Stimulated activated CD8-positive, alpha-beta memory T cell treated with anti-CD3 and anti-CD28 coated beads, Interleukin-15, amount 100 ng/mL, for 1 hour (primary cell): Measurements from ENCODE around the gene SPECC1.
"Not testable (repeated sequence)": the region's sequence is repeated elsewhere in the genome, so short reads cannot be mapped to it uniquely, and the experiment has no call there.

Experiments used
- DNase-seq: peaks from one replicate; pipeline ENCODE4 v3.0.0-alpha.2; 2020; ENCODE audit warnings: low read depth

Gene SPECC1

DNA sequence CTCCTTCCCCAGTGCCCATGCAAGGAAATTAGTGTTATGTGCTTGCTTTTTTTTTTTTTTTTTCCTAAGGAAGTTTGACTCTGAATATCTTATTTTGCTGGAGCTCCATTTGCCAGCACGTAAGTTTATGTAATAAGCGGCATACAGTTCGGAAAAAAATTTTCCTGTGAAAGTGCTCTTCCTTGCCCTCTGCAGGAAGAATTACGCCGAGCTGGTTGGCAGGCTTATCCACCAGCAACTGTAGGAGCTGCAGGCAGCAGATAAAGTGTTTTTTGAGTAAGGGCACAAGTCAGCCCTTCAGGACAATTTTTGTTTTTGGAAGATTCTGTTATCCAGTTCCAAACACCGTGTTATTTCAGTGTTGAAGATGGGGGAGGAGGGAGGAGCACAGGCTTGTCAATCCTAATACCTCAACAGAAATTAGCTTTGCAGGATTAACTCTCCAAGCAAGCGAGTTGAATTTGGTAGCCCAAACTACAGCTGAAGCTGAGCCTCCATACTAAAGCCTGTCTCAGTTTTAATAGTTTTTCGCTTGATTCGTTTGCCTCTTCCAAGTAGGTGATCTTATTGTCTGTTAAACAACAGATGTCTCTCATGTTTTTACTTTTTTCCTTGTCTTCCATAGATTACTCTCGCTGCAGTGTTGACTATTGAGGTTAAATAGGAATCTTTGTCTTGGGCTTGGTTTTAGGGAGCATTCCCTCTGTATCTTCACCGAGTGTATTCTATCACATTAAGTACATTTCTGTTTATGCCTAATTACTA lies 1.1 kb downstream of the SPECC1 start:
- no peak for DNase-seq

DNA sequence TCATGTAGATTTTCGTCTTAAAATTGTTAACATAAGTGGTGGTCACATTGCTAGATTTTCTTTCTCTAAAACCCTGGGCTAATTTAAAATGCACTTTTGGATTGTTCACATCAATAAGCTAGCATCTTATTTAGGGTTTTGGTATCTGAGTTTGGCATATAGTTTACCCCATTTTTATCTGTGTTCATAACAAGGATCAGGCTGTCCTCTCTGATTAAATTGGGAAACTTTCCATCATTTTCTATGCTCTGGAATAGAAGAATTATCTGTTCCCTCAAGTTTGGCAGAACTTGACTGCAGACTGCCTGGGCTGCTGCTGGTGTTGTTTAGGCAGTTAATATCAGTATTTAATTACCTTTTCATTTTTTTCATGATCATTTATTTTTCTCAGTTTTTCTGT lies 1.8 kb downstream of the SPECC1 start:
- no peak for DNase-seq

DNA sequence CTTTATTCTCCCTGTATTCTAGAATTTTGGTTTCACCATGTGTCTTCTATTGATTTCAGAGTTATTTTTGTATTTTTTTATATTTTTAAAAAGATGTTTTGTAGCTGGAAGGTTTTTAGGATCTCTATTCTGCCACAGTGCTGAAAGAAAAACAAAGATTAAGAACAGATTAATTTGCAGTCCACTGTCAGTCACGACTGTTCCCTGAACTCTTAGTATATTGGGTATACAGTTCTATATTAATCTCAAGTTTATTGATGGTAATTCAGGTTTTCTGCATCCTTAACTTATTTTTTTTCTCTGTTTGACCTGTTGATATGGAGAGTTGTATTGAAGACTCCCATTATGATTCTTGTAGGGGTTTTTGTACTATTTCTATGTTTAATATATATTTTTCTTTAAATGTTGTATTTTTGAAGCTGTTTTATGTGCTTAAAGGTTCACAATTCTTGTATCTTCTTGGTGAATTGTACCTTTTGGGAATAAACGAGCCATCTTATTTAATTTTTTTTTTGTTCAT lies 2.9 kb downstream of the SPECC1 start:
- DNase-seq, result no peak

DNA sequence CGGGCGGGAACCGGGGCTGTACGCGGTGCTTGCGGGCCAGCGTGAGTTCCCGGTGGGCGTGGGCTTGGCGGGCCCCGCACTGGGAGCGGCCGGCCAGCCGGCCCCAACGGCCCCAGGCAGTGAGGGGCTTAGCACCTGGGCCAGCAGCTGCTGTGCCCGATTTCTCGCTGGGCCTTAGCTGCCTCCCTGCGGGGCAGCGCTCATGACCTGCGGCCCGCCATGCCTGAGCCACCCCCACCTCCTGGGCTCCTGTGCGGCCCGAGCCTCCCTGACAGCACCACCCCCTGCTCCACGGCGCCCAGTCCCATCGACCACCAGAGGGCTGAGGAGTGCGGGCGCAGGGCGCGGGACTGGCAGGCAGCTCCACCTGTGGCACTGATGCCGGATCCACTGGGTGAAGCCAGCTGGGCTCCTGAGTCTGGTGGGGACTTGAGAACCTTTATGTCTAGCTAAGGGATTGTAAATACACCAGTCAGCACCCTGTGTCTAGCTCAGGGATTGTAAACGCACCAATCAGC lies 7.4 kb downstream of the SPECC1 start:
- not testable (repeated sequence) for DNase-seq

DNA sequence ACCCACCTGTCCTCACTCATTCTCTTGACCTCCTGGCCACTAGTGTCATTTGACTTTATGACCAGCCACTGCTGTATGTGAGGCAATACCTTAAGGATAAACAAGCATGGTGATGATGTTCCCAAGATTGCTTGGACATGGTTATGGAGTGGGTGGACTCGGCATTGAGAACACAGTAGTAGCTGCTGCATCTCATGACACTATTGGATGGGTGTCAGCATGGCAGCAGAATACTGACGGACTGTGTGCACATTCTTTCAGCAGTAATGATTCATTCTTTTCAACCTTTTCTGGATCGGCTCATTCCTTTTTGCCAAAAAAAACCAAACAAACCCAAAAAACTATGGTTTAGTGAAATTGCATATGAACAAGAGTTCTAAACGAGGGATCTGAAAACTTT lies 13.5 kb downstream of the SPECC1 start:
- DNase-seq, result no peak

DNA sequence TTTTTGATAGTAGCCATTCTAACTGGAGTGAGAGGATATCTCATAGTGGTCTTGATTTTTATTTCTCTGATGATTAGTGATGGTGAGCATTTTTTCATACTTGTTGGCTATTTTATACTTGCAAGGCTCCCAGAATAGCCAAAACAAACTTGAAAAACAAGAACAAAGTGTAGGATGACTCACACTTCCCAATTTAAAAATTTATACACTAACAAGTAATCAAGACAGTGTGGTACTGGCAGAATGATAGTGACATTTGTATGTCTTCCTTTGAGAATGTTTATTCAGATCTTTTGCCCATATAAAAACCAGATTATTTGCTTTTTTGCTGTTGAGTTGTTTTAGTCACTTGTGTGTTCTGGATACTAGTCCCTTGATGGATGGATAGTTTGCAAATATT lies 17.8 kb downstream of the SPECC1 start:
- DNase-seq, result no peak

DNA sequence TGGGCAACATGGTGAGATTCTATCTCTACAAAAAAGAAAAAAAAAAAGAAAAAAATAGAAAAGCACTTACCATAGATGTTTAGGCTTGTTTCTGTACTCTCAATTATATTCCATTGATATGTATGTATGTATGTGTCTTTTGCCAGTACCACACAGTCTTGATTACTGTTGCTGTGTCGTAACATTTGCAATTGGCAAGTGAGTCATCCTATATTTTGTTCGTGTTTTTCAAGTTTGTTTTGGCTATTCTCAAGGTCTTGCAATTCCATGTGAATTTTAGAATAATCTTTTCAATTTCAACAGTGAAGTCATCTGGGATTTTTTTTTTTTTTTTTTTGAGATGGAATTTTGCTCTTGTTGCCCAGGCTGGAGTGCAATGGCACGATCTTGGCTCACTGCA lies 19.3 kb downstream of the SPECC1 start:
- DNase-seq, result no peak

DNA sequence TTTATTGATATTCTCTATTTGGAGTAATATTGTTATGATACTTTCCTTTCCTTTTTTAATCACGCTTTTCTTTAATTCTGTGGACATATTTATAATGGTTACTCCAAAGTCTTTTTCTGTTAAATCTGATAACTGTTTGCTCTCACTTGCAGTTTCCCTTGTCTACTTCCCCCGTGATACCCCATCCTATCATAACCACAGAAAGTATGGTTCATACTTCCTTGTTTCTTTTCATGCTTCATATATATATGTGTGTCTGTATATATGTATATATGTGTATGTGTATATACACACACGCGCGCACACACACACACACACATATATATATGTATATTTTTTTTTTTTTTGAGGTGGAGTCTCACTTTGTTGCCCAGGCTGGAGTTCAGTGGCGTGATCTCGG lies 23.5 kb downstream of the SPECC1 start:
- DNase-seq, result no peak

DNA sequence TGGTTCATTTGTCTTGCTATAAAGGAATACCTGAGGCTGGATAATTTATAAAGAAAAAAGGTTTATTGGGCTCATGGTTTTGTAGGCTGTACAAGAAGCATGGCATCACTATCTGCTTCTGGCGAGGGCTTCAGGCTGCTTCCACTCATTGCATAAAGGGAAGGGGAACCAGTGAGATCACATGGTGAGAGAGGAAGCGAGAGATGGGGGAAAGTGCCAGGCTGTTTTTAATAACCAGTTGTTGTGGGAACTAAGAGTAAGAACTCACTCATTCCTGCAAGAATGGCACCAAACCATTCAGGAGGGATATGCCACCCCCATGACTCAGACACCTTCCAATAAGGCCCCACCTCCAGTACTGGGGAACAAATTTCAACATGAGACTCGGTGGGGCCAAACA lies 24.3 kb downstream of the SPECC1 start:
- no peak for DNase-seq

DNA sequence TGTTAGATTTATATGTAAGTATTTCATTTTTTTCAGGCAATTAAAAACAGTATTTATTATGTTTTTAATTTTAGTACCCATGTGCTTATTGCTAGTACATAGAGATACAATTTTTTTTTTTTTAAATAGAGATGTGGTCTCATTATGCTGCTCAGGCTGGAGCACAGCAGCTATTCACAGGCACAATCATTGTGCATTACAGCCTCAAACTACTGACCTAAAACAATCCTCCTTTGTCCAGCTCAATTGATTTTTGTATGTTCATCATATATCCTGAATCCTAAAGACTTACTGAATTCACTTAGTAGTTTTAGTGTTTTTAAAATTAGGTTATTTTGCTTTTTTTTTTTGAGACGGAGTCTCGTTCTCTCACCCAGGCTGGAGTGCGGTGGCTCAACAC lies 26.3 kb downstream of the SPECC1 start:
- no peak for DNase-seq

DNA sequence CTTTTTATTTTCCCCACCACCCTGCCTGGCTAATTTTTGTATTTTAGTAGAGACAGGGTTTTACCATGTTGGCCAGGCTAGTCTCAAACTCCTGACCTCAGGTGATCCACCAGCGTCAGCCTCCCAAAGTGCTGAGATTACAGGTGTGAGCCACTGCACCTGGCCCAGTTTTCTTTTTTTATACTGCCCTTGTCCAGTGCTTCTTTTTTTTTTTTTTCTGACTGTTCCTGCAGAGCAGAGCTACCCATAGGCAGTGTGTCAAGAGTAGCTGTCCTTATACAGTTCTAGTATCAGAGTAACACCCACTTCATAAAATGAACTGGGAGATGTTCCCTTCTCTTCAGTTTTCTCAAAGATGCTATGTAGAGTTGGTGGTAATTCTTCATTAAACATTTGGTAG lies 28.1 kb downstream of the SPECC1 start:
- not testable (repeated sequence) for DNase-seq

DNA sequence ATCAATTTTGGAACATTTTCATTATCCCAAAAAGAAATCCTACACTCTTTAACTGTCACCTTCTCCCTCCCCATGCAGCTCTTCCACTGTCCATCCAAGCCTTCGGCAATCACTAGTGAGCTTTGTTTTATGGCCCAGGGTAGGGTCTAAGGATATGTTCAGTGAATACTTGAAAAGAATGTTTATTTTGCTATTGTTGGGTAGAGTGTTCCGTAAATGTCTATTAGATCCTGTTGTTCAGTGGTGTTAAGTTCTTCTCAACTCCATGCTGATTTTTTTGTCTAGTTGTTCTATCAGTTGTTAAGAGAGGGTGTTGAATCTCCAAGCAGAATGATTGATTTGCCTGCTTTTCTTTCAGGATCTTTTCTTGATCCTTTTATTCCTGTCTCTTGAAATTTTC lies 29.9 kb downstream of the SPECC1 start:
- no peak for DNase-seq

DNA sequence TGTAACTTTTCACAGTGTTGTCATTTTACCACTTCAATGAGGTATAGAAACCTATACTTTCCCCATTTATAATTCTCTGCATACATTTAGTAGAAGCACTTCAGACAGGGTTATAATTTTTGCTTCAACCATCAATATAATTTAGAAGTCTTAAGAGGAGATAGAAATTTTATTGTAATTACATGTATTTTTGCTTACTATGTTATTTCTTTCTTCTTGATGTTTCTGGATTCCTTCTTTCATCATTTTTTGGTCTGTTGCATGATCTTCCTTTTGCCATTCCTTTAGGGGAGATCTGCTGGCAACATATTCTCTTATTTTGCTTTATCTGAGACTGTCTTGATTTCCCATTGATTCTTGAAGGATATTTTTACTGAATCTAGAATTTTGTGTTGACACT lies 31.1 kb downstream of the SPECC1 start:
- DNase-seq, result no peak

DNA sequence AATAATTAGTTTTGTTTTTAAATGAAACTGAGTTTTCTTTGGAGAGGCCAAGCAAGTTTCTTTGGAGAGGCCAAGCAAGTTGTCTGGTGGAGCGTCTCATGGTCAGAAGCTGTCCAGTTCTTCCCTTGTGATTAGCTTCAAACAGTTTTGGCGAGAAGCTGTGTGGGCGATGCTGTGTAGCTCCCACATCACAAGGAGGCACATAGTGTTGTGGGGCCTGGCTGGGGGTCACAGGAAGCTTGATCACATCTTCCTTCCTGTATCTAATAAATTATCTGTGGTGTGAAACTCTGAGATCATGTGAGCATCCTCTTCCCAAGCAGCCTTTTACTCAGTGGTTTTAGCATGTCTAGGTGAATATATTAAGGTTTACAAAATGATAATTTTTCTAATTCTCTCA lies 33.9 kb downstream of the SPECC1 start:
- DNase-seq, result no peak

DNA sequence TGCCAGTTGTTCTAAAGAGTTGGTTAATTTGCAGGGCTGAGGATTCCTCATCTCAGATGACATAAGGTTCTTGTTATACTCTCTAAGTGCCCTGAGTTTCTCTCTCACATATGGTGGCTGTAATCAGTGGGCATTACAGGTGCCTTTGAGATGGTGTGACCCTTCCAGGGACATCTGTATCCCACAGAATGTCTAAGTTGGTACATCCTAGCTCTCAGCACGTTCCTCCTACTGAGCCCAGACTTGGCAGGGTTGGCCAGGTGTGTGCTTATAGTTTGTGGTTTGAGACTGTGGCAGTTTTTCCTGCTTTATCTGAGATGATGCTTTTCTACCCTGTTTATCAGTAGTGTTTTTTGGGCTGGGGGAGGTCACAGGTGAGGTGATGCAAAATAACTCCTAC lies 36.3 kb downstream of the SPECC1 start:
- DNase-seq, result no peak

DNA sequence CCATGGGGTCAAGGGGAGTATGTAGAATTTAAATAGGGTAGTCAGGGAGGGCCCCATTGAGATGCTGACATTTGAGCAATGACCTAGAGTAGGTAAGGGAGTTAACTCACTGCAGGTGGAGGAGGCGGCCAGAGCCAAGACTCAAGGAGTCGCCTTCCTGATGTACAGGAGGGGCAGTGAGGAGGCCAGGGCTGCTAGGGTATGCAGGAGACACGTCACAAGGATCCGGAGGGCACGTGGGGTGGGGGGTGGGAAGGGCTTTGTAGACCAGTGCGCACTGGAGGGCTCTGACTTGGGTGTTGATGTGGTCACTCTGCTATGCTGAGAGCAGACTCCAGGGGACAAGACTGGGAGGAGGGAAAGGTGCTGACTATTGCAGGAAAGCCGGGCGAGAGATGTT lies 37.5 kb downstream of the SPECC1 start:
- no peak for DNase-seq

DNA sequence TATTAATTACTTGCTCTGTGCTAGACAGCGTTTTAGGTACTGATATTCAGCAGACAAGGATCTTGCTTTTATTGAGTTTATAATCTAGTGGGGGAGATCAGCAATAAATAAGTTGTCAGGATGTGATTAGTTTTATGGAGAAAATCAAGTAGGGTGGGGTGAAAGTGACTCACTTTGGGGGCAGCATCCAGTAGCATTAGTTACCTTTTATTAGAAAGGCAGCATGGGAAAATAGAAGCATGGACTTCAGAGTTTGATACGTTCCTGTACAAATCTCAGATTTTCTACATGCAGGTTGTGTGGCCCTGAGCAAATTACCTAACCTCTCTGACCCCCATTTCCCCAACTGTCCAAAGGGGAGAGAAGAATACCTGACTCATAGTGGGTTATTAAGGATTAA lies 42.5 kb downstream of the SPECC1 start:
- DNase-seq, result no peak

DNA sequence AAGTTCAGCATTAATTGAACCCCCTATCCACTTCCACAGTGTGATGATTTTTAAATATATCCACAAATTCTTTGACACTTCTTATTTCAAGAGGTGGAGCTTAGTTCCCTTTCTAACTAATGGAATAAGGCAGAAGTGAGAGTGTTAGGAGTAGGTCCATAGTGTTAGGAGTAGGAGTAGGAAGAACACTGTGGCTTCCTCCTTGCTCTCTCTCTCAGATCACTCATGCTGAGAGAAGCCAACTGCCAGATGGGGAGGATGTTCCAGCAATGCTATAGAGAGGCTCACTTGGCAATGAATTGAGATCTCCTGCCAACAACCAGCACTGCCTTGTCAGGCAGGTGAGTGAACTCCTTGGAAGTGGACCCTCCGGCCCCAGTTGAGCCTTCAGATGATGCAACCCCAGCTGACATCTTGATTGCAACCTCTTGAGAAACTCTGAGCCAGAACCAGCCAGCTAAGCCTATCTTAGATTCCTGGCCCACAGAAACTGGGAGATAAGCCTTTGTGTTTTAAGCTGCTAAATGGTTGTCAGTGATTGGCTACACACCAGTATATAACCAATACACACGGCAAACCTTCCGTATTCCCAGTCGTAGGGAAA lies 44.3 kb downstream of the SPECC1 start:
- no peak for DNase-seq

DNA sequence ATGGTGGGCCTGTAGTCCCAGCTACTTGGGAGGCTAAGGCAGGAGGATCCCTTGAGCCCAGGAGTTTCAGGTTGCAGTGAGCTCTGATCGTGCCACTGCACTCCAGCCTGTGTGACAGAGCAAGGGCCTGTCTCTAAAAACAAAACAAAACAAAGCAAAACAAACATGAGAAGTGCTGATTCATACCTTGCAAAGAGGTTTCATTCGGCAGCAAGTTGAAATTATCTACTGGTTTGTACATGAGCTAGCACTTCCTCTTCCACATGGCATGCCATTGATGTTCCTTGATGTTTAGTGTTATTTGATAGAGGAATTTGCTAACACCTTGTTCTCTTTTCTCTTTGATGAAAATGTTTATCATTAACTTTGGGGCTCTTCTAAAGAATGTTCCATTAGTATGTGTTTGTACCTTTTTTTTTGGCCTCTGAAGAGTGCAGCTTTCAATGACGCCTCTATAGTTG lies 50.6 kb downstream of the SPECC1 start:
- DNase-seq, result no peak

DNA sequence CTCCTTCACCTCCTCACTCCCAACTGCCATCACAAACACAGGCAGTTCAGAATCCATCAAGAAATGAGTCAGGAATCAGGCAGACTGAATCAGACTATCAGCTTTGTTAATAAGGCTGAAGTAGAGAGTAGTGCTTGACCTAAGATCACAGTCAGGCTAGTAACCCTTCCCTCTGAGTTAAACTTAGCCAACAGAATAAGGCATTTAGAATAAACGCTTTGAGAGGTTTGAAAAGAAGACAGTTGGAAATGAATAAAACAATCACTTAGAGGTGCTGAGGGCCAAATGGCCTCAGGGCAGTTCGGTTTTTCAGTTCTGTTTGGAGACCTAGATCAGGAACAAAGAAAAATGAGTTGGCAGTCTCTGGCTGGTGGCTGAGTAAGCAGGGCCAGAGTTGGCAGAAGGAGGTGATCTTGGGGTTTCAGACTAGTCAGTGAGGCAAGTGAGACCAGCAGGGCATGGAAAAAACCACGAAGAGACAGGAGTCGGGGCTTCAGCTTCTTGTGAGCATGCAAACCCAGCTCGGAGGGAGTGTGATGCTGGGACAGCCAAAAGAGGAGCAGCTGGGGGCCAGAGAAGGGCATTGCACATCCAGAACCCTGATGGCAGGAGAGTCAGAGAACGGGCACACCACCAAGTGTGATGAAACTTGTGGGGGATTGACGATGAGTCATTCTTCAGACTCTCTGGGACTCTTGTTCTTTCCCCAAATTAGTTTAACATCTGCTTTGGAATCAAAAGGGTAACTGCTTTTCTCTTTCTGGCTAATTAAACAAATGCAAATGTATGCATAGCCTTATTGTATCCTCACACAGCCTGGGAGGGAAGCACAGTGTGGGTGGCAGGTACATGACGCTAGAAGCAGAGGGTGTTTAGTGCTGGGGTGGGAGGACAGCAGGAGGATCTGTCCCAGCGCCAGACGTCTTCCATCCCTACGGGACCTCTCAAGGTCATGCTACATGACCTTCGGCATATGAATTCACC lies 54.8 kb downstream of the SPECC1 start:
- no peak for DNase-seq

DNA sequence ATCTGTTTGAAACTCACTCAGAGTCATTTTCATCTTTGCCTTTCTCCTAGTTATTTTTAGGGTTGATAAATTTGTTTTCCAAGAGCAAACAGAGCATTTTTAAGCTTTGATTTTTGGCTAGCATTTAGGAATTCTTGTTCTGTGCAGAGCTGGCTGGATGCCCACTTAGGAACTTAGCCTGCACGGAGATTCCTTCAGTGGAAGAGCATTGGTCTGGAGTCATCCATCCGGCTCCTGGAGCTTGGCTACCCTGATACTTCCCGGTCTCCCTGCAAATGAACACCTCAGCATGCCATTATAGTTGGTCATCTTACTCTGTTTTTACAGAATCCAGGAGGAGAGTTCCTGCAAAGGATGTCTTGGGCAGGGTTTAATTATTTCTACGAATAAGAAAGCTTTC lies 57.1 kb downstream of the SPECC1 start:
- no peak for DNase-seq

DNA sequence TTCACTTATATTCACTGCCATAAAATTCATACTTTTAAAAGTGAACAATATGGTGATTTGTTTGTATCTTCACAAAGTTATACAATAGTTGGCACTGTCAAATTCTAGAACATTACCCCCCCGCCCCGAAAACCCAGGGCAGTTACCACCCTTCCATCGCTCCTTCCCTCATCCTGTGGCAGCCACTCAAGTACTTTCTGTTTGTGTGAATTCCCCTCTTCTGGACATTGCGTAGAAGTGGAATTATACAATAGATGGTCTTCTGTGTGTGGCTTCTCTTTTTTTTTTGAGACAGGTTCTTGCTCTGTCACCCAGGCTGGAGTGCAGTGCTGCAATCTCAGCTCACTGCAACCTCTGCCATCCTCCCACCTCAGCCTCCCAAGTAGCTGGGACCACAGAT lies 58.6 kb downstream of the SPECC1 start:
- DNase-seq, result no peak
